Measurements from ENCODE around the gene THY1.

The THY1 gene

GRCh38 chr11:119368121-119369034 is 54.6 kb downstream of the THY1 start:
- no peak for DNase-seq

GRCh38 chr11:119367661-119368120 is 55.3 kb downstream of the THY1 start:
- no peak for DNase-seq

All from CD4-positive, alpha-beta T cell treated with Interleukin-21 for 1 hour (primary cell).